CD4-positive, CD25-positive, alpha-beta regulatory T cell (primary cell): ENCODE measurements around the gene FRZB. TPM values are rescaled to one million over a fixed set of nuclear protein-coding genes. Genes with fewer than 3 reads are reported as not detected.
"Not testable (repeated sequence)": the region's sequence is repeated elsewhere in the genome, so short reads cannot be mapped to it uniquely, and the experiment has no call there.

ENCODE experiments used
- ATAC-seq, 2 donors: fragments of 150-1000 bp; cut with Tn5 transposase; one replicate each; pipeline ENCODE4 v1.10.0; 2021; ENCODE audit warnings: low read depth in 2 of 2, moderate number of reproducible peaks in 2 of 2, moderate library complexity in 1 of 2
- DNase-seq, 3 donors: peaks; one replicate each; pipeline versions ENCODE4 v3.0.0 to v3.0.0-alpha.2; 2012 to 2022; ENCODE audit warnings: mixed read lengths in 1 of 3
- H3K27ac ChIP-seq: one replicate; pipeline ENCODE4 v1.7.0; 2013; ENCODE audit warnings: mild to moderate bottlenecking, low read length; ENCODE audit not compliant: insufficient read depth, poor library complexity, severe bottlenecking
- H3K27me3 ChIP-seq: one replicate; pipeline ENCODE4 v1.7.0; 2013; ENCODE audit warnings: low read length; ENCODE audit not compliant: control insufficient read depth, insufficient read depth
- H3K36me3 ChIP-seq: one replicate; pipeline ENCODE4 v1.7.0; 2013; ENCODE audit warnings: mild to moderate bottlenecking, low read length, moderate library complexity; ENCODE audit not compliant: control insufficient read depth, insufficient read depth
- H3K4me1 ChIP-seq: 2 replicates; pipeline ENCODE4 v1.7.0; 2013; ENCODE audit warnings: mild to moderate bottlenecking, low read length; ENCODE audit not compliant: insufficient read depth, control insufficient read depth, poor library complexity, severe bottlenecking
- H3K4me3 ChIP-seq: one replicate; pipeline ENCODE4 v1.7.0; 2013; ENCODE audit warnings: low read depth, mild to moderate bottlenecking, low read length, moderate library complexity
- H3K9me3 ChIP-seq, 2 experiments: 1 replicate in 1 of 2; 2 replicates in 1 of 2; pipeline ENCODE4 v1.7.0; 2013; ENCODE audit warnings: low read length in 2 of 2, mild to moderate bottlenecking in 1 of 2, moderate library complexity in 1 of 2; ENCODE audit not compliant: control insufficient read depth in 2 of 2
- H3K27ac Mint-ChIP-seq, 3 donors: one replicate each; pipeline ENCODE4 v1.8.0; 2020 to 2022; ENCODE audit warnings: mild to moderate bottlenecking in 3 of 3, mixed read lengths in 3 of 3, moderate library complexity in 2 of 3
- H3K27me3 Mint-ChIP-seq: one replicate; pipeline ENCODE4 v1.8.0; 2022; ENCODE audit warnings: mild to moderate bottlenecking, mixed read lengths
- H3K36me3 Mint-ChIP-seq: one replicate; pipeline ENCODE4 v1.8.0; 2020; ENCODE audit warnings: mixed read lengths
- H3K4me1 Mint-ChIP-seq, 4 donors: one replicate each; pipeline ENCODE4 v1.8.0; 2020 to 2022; ENCODE audit warnings: mixed read lengths in 4 of 4, mild to moderate bottlenecking in 1 of 4
- H3K4me3 Mint-ChIP-seq, 4 donors: one replicate each; pipeline ENCODE4 v1.8.0; 2020 to 2022; ENCODE audit warnings: mild to moderate bottlenecking in 4 of 4, mixed read lengths in 4 of 4, moderate library complexity in 3 of 4
- H3K9me3 Mint-ChIP-seq, 7 donors: one replicate each; pipeline ENCODE4 v1.8.0; 2020 to 2022; ENCODE audit warnings: mixed read lengths in 7 of 7, mild to moderate bottlenecking in 3 of 7, moderate library complexity in 2 of 7
- polyA plus RNA-seq, 4 donors: library from polyadenylated mRNA; unstranded; fragments of 300-500 nt; fragmentation: Illumina TruSeq; gene quantifications; one replicate each; pipeline ENCODE4 v1.2.3, GENCODE V29; 2021
- total RNA-seq: library from RNA; stranded (reverse); gene quantifications from one replicate; pipeline ENCODE4 v1.2.3, GENCODE V29; 2022

FRZB gene
- total and polyA plus RNA-seq, 5 donors from 2014 or later: not detected

DNA sequence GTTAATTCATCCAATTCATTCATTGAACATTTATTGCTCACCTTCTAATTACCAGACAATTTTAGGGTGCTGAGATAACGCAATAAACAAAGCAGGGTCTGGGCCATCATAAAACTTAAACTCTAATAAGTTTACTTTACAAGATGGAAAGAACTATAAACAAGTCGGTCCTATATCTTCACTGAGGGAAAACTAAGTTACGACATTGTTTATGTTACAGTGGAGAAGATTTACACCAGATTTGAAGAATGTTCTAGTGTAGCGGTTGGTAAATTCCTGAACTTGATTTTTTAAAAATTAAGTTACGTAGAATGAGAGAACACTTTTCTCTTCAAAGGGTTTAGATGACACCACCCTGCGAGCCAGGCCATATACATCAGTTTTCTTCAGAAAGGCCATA, 20.7 kb upstream of the FRZB start:
- Mint-ChIP-seq H3K27ac (no peak overlapping the region), H3K9me3 (peaks cover 0 to 2% (median 0%) of the 10 kb centered on the region in 7 donors)
- no peak for ATAC-seq

DNA sequence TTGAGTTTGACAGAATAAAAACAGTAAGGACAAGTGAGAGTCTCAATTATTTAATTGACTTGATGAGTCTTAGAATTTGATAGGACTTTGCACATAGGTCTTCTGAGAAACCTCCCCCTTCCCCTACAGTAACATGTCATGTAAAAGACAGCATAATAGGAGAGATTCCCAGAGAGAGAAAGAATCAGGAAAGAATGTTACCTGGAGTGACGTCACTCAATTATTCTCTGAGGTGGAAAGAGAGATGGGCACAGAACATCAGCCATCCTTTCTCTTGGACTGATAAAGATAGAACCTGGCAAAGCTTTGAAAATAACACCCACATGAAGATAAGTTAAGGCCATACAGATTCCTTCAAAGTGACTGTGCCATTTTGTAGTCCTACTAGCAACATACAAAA, 19.3 kb upstream of the FRZB start:
- ATAC-seq: no peak

More for the DNA sequence above, 20.7 kb upstream of the FRZB start:
- DNase-seq: no peak
- Histone ChIP-seq H3K4me1 (no peaks in the 10 kb centered on the region), H3K9me3 (no peaks in the 10 kb centered on the region), H3K4me3 (no peak overlapping the region), H3K27me3 (no peaks in the 10 kb centered on the region), H3K27ac (no peak overlapping the region), H3K36me3 (no peaks in the 10 kb centered on the region)
- Mint-ChIP-seq H3K4me3 (no peak overlapping the region), H3K27me3 (no peaks in the 10 kb centered on the region), H3K4me1 (peaks cover 0 to 2% (median 0%) of the 10 kb centered on the region in 4 donors), H3K36me3 (no peaks in the 10 kb centered on the region)

DNA sequence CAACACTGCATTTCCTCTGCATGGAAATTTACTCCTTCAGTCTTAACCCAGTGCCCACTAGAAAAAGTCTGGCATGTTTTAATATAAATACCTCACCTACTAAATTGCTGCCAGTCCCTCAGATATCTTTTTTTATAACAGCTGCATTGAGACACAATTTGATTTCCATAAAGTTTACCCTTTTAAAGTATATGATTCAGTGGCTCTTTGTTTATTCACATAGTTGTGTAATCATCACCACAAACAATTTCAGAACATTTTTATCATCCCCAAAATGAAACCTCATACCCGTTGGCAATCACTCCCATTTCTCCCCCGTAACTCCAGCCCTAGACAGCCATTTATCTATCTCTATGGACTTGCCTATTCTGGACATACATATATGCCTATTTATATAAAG, 17.0 kb upstream of the FRZB start:
- Histone ChIP-seq H3K9me3 (no peaks in the 10 kb centered on the region), H3K27ac (no peak overlapping the region), H3K27me3 (no peaks in the 10 kb centered on the region), H3K36me3 (no peaks in the 10 kb centered on the region), H3K4me1 (no peaks in the 10 kb centered on the region), H3K4me3 (no peak overlapping the region)
- Mint-ChIP-seq H3K27me3 (peaks cover 3% of the 10 kb centered on the region), H3K36me3 (no peaks in the 10 kb centered on the region), H3K4me1 (no peaks in the 10 kb centered on the region), H3K4me3 (no peak overlapping the region), H3K9me3 (peaks cover 0 to 15% (median 4%) of the 10 kb centered on the region in 7 donors), H3K27ac (no peak overlapping the region)
- DNase-seq (no peak), ATAC-seq (no peak)

More for the DNA sequence above, 19.3 kb upstream of the FRZB start:
- Histone ChIP-seq H3K4me3 (no peak overlapping the region), H3K27ac (no peak overlapping the region), H3K4me1 (no peaks in the 10 kb centered on the region), H3K9me3 (no peaks in the 10 kb centered on the region), H3K36me3 (no peaks in the 10 kb centered on the region), H3K27me3 (no peaks in the 10 kb centered on the region)
- no peak overlapping the region for H3K4me3 Mint-ChIP-seq
- no peaks in the 10 kb centered on the region for H3K36me3 Mint-ChIP-seq
- H3K9me3 Mint-ChIP-seq: peaks cover 0 to 3% (median 0%) of the 10 kb centered on the region in 7 donors
- H3K27me3 Mint-ChIP-seq: no peaks in the 10 kb centered on the region
- no peak for DNase-seq
- H3K27ac Mint-ChIP-seq: no peak overlapping the region
- peaks cover 0 to under 1% (median 0%) of the 10 kb centered on the region in 4 donors for H3K4me1 Mint-ChIP-seq

DNA sequence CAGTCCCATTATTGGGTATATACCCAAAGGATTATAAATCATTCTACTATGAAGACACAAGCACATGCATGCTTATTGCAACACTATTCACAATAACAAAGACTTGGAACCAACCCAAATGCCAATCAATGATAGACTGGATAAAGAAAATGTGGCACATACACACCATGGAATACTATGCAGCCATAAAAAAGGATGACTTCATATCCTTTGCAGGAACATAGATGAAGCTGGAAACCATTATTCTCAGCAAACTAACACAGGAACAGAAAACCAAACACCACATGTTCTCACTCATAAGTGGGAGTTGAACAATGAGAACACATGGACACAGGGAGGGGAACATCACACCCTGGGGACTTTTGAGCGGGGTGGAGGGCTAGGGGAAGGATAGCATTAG, 13.7 kb upstream of the FRZB start:
- H3K36me3 Mint-ChIP-seq, ATAC-seq, H3K27me3 ChIP-seq, H3K27me3 Mint-ChIP-seq, H3K4me3 ChIP-seq, H3K9me3 ChIP-seq, H3K4me3 Mint-ChIP-seq, H3K27ac Mint-ChIP-seq, DNase-seq, H3K4me1 Mint-ChIP-seq, H3K36me3 ChIP-seq, H3K27ac ChIP-seq, H3K4me1 ChIP-seq: not testable (repeated sequence)
- H3K9me3 Mint-ChIP-seq: peaks cover 0 to 21% (median 10%) of the 10 kb centered on the region in 7 donors

DNA sequence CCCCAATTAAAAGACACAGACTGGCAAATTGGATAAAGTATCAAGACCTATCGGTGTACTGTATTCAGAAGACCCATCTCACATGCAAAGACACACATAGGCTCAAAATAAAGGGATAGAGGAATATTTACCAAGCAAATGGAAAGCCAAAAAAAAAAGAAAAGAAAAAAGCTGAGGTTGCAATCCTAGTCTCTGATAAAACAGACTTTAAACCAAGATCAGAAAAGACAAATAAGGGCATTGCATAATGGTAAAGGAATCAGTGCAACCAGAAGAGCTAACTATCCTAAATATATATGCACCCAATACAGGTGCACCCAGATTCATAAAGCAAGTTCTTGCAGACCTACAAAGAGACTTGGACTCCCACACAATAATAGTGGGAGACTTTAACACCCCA, 10.2 kb upstream of the FRZB start:
- not testable (repeated sequence) for H3K36me3 Mint-ChIP-seq, ATAC-seq, H3K27me3 Mint-ChIP-seq, H3K4me3 ChIP-seq, H3K27me3 ChIP-seq, H3K9me3 ChIP-seq, H3K36me3 ChIP-seq, H3K27ac ChIP-seq, DNase-seq, H3K27ac Mint-ChIP-seq, H3K4me1 Mint-ChIP-seq, H3K4me1 ChIP-seq, H3K4me3 Mint-ChIP-seq
- peaks cover 4 to 25% (median 11%) of the 10 kb centered on the region in 7 donors for H3K9me3 Mint-ChIP-seq

DNA sequence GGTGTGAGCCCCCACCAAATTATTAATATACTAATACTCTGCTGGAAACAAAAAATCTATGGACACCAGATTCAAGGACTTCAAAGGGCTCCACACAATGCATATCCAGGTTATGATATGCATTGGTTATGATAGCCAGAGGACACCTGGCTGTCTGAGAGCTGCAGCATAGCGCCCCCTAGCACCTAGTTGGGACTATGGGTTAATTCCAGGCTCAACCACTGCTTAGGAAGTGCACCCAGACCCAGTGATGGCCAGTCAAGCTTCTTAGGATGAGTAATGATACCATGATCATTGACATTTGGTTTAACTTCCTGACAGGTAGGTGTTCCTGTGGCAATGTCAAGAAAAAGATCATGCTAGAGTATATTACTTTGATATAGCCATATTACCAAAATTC, 3.8 kb upstream of the FRZB start:
- Histone ChIP-seq H3K36me3 (no peaks in the 10 kb centered on the region), H3K27ac (no peak overlapping the region), H3K27me3 (peaks cover 19% of the 10 kb centered on the region), H3K9me3 (no peaks in the 10 kb centered on the region), H3K4me1 (no peaks in the 10 kb centered on the region), H3K4me3 (no peak overlapping the region)
- Mint-ChIP-seq H3K27ac (no peak overlapping the region), H3K9me3 (peaks cover 0 to 11% (median 5%) of the 10 kb centered on the region in 7 donors), H3K4me3 (no peak overlapping the region), H3K36me3 (no peaks in the 10 kb centered on the region), H3K27me3 (peaks cover 44% of the 10 kb centered on the region), H3K4me1 (peaks cover 0 to 17% (median 6%) of the 10 kb centered on the region in 4 donors)
- DNase-seq (peak in 1 of 3 donors; percentile 10), ATAC-seq (no peak)

DNA sequence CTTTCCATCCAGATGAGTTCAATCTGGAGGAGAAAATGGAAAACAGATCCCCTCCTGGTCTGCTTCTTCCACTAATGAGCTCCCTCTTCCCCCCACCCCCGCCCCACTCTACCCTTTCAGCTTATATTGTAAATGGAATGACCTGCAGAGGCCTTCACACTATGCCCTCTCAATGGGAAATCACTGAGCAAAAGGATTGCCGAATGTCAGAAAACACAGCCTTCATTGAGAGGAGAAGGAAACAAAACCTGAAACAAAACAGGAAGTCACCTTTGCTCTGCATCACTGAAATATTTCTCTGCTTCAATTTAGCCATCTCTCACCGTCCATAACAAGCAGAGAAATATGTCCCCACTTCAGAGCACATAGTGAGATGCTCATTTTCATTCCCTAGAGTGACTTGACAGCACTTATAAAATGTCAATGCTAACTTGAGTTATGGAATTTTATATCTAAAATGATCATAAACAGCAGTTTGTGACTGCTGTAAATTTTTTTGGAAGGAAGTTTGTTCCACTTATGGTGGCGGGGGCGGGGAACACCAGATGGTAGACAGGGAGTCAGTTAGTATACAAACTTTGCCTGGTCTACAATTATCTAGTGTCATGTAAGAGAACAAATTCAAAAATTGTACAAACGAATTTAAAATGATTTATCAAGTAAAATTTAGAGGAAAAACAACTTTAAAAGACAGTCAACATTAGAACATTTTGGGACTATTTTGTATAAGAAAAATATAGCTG, 1.8 kb upstream of the FRZB start:
- H3K4me1 Mint-ChIP-seq: peaks cover 5 to 17% (median 6%) of the 10 kb centered on the region in 4 donors
- H3K4me3 ChIP-seq: no peak overlapping the region
- no peak overlapping the region for H3K27ac ChIP-seq
- no peaks in the 10 kb centered on the region for H3K36me3 ChIP-seq
- no peaks in the 10 kb centered on the region for H3K36me3 Mint-ChIP-seq
- H3K4me3 Mint-ChIP-seq: no peak overlapping the region
- H3K27ac Mint-ChIP-seq: no peak overlapping the region
- no peaks in the 10 kb centered on the region for H3K9me3 ChIP-seq
- peaks cover 53% of the 10 kb centered on the region for H3K27me3 Mint-ChIP-seq
- peak in 1 of 3 donors; percentile 3 for DNase-seq
- no peaks in the 10 kb centered on the region for H3K4me1 ChIP-seq
- H3K9me3 Mint-ChIP-seq: peaks cover 0 to 6% (median 2%) of the 10 kb centered on the region in 7 donors
- ATAC-seq: no peak
- peaks cover 19% of the 10 kb centered on the region for H3K27me3 ChIP-seq
